ENCODE results near the gene HTR4. TPM values are rescaled to one million over a fixed set of nuclear protein-coding genes. Genes with fewer than 3 reads are reported as not detected.

HTR4 gene
- total and polyA plus RNA-seq, 2 donors (not counting 3 experiments of a cell fraction or from before 2014, with no cell fraction given): not detected

DNA sequence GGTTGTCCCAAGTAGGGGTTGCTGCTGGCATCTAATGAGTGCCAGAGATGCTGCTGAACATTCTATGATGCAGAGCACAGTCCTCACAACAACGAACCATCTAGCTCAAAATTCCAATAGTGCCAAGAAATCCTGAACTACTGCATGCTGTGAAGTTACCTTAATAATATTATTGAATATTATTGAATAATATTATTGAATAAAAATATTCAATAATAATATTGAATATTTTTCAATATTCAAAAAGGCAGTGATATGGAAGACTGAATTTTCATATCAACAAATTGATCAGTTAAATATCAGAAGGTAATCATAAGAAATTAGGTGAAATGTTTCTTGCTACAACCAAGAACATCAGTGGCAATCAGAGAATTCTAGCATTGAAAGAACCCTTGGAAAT, 2.8 kb downstream of the HTR4 start:
- H3K36me3 ChIP-seq (ENCODE audit: control insufficient read depth in 2 of 2, extremely low read depth in 1 of 2, insufficient read depth in 2 of 2, low read length in 2 of 2): no peaks in the 10 kb centered on the region
- CTCF ChIA-PET: no interaction called here
- POLR2A ChIA-PET: no interaction called here
- no peaks in the 10 kb centered on the region for H4K20me1 ChIP-seq (replicated peaks; ENCODE audit: control insufficient read depth, extremely low read depth, insufficient read depth, low read length)
- TF ChIP-seq MYC (IDR thresholded peaks at IDR 0.05; ENCODE audit: low read depth, low read length): no peak
- no peak for TF ChIP-seq FOS (IDR thresholded peaks at IDR 0.05; ENCODE audit: borderline replicate concordance, insufficient read depth, low read length)
- TF ChIP-seq POLR2A (IDR thresholded peaks at IDR 0.05; ENCODE audit: low read depth, low read length): no peak
- TF ChIP-seq, protein P1, sequence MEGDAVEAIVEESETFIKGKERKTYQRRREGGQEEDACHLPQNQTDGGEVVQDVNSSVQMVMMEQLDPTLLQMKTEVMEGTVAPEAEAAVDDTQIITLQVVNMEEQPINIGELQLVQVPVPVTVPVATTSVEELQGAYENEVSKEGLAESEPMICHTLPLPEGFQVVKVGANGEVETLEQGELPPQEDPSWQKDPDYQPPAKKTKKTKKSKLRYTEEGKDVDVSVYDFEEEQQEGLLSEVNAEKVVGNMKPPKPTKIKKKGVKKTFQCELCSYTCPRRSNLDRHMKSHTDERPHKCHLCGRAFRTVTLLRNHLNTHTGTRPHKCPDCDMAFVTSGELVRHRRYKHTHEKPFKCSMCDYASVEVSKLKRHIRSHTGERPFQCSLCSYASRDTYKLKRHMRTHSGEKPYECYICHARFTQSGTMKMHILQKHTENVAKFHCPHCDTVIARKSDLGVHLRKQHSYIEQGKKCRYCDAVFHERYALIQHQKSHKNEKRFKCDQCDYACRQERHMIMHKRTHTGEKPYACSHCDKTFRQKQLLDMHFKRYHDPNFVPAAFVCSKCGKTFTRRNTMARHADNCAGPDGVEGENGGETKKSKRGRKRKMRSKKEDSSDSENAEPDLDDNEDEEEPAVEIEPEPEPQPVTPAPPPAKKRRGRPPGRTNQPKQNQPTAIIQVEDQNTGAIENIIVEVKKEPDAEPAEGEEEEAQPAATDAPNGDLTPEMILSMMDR (IDR thresholded peaks at IDR 0.05; ENCODE audit: extremely low read depth in 1 of 2, insufficient read depth in 1 of 2, low read depth in 1 of 2, low read length in 2 of 2): no peak
- no peak overlapping the region for H2AFZ ChIP-seq (ENCODE audit: low read depth, low read length)
- H3K4me3 ChIP-seq (replicated peaks in 1 of 3; ENCODE audit: insufficient read depth in 1 of 3, low read depth in 1 of 3, low read length in 3 of 3): no peak overlapping the region
- no peaks in the 10 kb centered on the region for H3K9me1 ChIP-seq (replicated peaks; ENCODE audit: control insufficient read depth, extremely low read depth, insufficient read depth, low read length)
- no TSS peak for BruUV-seq (replicated peaks)
- no peak overlapping the region for H3K4me2 ChIP-seq (ENCODE audit: insufficient read depth, low read length)
- no peaks in the 10 kb centered on the region for H3K79me2 ChIP-seq (ENCODE audit: control insufficient read depth, insufficient read depth, low read length)
- peaks cover 36 to 50% of the 10 kb centered on the region in 2 experiments for H3K27me3 ChIP-seq (ENCODE audit: control insufficient read depth in 2 of 2, insufficient read depth in 2 of 2, low read length in 2 of 2)
- DNase-seq (ENCODE audit: low read depth, low spot score) (no peak), FAIRE-seq (no peak)
- H3K27ac ChIP-seq (ENCODE audit: insufficient read depth, low read depth, low read length): no peak overlapping the region
- H3K9me3 ChIP-seq (replicated peaks; ENCODE audit: control insufficient read depth, insufficient read depth, low read length): no peaks in the 10 kb centered on the region
- dilution Hi-C loops (cut with MboI; ENCODE audit: extremely low pct_ligation_motif_present, low sequenced_read_pairs) (no loop called here), intact Hi-C loops (cut with micrococcal nuclease) (no loop called here)
- H3K9ac ChIP-seq (replicated peaks; ENCODE audit: extremely low read depth, insufficient read depth, low read length): no peak overlapping the region
- no peaks in the 10 kb centered on the region for H3K4me1 ChIP-seq (ENCODE audit: control insufficient read depth, extremely low read depth, insufficient read depth, low read length)

- H3K9ac ChIP-seq (replicated peaks; ENCODE audit: extremely low read depth, insufficient read depth, low read length): no peak overlapping the region
- no peaks in the 10 kb centered on the region for H3K36me3 ChIP-seq (ENCODE audit: control insufficient read depth in 2 of 2, extremely low read depth in 1 of 2, insufficient read depth in 2 of 2, low read length in 2 of 2)
- dilution Hi-C loops (cut with MboI; ENCODE audit: extremely low pct_ligation_motif_present, low sequenced_read_pairs): no loop called here
- H2AFZ ChIP-seq (ENCODE audit: low read depth, low read length): no peak overlapping the region
- no peaks in the 10 kb centered on the region for H3K4me1 ChIP-seq (ENCODE audit: control insufficient read depth, extremely low read depth, insufficient read depth, low read length)
- DNase-seq (ENCODE audit: low read depth, low spot score) (no peak), FAIRE-seq (no peak)
- H3K4me2 ChIP-seq (ENCODE audit: insufficient read depth, low read length): no peak overlapping the region
- ChIA-PET CTCF (no interaction called here), POLR2A (no interaction called here)
- H3K27me3 ChIP-seq (ENCODE audit: control insufficient read depth in 2 of 2, insufficient read depth in 2 of 2, low read length in 2 of 2): peaks cover 6 to 16% of the 10 kb centered on the region in 2 experiments
- no peaks in the 10 kb centered on the region for H3K79me2 ChIP-seq (ENCODE audit: control insufficient read depth, insufficient read depth, low read length)
- H4K20me1 ChIP-seq (replicated peaks; ENCODE audit: control insufficient read depth, extremely low read depth, insufficient read depth, low read length): no peaks in the 10 kb centered on the region
- no peak overlapping the region for H3K27ac ChIP-seq (ENCODE audit: insufficient read depth, low read depth, low read length)
- TF ChIP-seq EZH2 (IDR thresholded peaks at IDR 0.05; ENCODE audit: borderline replicate concordance, low read depth, low read length, severe bottlenecking): no peak
- TF ChIP-seq GATA2 (IDR thresholded peaks at IDR 0.05; ENCODE audit: insufficient read depth, insufficient read length, low read depth, low read length): no peak
- TF ChIP-seq POLR2A (IDR thresholded peaks at IDR 0.05; ENCODE audit: low read depth, low read length): no peak
- TF ChIP-seq POLR2AphosphoS5 (IDR thresholded peaks at IDR 0.05; ENCODE audit: insufficient read depth, low read depth, low read length): no peak
- no peak for TF ChIP-seq JUN (IDR thresholded peaks at IDR 0.05; ENCODE audit: borderline replicate concordance, insufficient read depth, insufficient read length, low read depth)
- TF ChIP-seq FOS (IDR thresholded peaks at IDR 0.05; ENCODE audit: borderline replicate concordance, insufficient read depth, low read length): no peak
- no peak for TF ChIP-seq MYC (IDR thresholded peaks at IDR 0.05; ENCODE audit: low read depth, low read length)
- TF ChIP-seq, protein P2, sequence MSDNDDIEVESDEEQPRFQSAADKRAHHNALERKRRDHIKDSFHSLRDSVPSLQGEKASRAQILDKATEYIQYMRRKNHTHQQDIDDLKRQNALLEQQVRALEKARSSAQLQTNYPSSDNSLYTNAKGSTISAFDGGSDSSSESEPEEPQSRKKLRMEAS (IDR thresholded peaks at IDR 0.05; ENCODE audit: insufficient read depth, insufficient read length): no peak
- TF ChIP-seq, protein P1 (IDR thresholded peaks at IDR 0.05; ENCODE audit: extremely low read depth in 1 of 2, insufficient read depth in 1 of 2, low read depth in 1 of 2, low read length in 2 of 2): no peak
- intact Hi-C loops (cut with micrococcal nuclease): no loop called here
- H3K4me3 ChIP-seq (replicated peaks in 1 of 3; ENCODE audit: insufficient read depth in 1 of 3, low read depth in 1 of 3, low read length in 3 of 3): no peak overlapping the region
- no peaks in the 10 kb centered on the region for H3K9me1 ChIP-seq (replicated peaks; ENCODE audit: control insufficient read depth, extremely low read depth, insufficient read depth, low read length)
- no TSS peak for BruUV-seq (replicated peaks)
- H3K9me3 ChIP-seq (replicated peaks; ENCODE audit: control insufficient read depth, insufficient read depth, low read length): no peaks in the 10 kb centered on the region
These were observed 8.8 kb downstream of the HTR4 start for GRCh38 chr5:148645527-148645926.
